HPDE6-E6E7 (cell line): ENCODE data around the gene CEP70.
"Not testable (repeated sequence)": the region's sequence is repeated elsewhere in the genome, so short reads cannot be mapped to it uniquely, and the experiment has no call there.

Source experiments
- DNase-seq: peaks from one replicate; pipeline ENCODE4 v3.0.0; 2011; ENCODE audit warnings: missing footprints; ENCODE audit errors: extremely low spot score

The CEP70 gene

DNA sequence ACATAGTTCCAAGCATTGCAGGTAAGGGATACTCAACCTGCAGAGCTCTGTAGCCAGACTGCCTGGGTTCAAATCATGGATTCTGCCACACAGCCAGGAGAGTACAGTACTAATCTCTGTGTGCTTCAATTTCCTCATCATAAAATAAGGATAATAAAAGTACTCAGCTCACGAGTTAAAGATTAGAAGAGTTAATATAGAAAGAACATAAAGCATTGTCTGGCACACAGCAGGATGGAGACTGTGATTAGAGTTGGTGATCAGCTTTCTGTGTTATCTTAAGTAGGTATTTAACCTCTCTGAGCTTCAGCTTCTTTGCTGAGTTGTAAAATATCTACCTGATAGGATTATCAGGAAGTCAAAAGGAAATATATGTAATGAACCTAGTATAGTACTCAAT is 2.7 kb downstream of the CEP70 start:
- no peak for DNase-seq

GRCh38 chr3:138588445-138588844 is 5.6 kb downstream of the CEP70 start:
- no peak for DNase-seq

DNA sequence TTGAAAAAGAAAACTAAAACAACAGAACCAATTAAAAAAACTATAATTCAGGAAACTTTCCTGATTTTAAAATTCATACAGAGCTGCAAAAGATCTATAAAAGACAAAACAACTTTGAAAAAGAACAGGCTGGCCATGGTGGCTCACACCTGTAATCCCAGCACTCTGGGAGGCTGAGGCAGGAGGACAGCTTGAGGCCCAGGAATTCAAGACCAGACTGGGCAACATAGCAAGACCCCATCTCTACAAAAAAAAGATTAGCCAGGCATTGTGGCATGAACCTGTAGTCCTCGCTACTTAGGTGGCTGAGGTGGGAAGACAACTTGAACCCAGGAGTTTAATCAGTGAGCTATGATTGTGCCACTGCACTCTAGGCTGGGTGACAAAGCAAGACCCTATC is 6.7 kb downstream of the CEP70 start:
- DNase-seq: no peak

GRCh38 chr3:138578961-138579574 is 15.0 kb downstream of the CEP70 start:
- no peak for DNase-seq

GRCh38 chr3:138578141-138578540 is 15.9 kb downstream of the CEP70 start:
- no peak for DNase-seq

DNA sequence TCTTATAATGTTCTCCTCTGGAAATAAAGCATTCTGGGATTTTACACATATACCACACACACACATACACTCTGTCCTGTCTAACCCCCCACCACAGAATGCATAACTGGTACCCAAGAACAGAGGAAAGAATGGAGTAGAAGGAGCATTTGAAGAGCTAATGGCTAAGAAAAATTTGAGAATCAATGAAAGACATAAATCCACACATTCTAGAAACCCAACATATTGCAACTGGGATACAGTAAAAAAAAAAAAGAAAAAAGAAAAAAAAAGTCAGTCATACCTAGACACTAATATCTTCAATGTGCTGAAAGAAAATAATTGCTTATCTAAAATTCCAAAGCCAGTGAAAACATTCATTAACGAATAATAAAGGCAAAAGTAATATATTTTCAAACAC is 20.9 kb downstream of the CEP70 start:
- DNase-seq: no peak

DNA sequence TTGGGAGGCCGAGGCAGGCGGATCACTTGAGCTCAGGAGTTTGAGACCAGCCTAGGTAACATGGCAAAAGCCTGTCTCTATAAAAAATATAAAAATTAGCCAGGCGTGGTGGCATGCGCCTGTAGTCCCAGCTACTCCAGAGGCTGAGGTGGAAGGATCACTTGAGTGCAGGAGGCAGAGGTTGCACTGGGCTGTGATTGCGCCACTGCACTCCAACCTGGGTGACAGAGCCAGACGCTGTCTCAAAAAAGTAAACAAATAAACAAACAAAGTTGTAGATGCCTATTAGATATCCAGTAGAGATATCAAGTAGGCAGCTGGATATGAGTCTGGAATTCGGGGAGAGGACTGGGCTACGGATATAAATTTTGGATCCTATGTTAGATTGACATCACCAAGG is 24.4 kb downstream of the CEP70 start:
- not testable (repeated sequence) for DNase-seq

DNA sequence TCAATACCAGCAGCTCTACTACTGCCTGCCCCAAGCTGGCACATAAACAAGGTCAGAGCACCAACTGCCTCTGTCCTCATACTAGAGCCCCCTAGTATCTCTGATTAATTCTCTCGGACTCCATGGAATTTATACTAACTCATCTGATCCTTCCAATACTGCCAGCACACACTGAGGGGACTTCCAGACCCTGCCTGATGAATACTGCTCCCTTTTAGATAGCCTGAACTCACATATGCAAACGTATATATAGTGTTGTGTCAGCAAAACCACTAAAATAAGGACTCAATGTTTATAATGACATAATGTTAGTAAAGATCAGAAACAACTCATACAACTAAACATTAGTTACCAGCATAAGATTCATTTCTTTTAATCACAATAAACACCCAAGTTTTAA is 25.0 kb downstream of the CEP70 start:
- no peak for DNase-seq

- DNase-seq: no peak
Observed at GRCh38 chr3:138567403-138567802, 26.7 kb downstream of the CEP70 start.

DNA sequence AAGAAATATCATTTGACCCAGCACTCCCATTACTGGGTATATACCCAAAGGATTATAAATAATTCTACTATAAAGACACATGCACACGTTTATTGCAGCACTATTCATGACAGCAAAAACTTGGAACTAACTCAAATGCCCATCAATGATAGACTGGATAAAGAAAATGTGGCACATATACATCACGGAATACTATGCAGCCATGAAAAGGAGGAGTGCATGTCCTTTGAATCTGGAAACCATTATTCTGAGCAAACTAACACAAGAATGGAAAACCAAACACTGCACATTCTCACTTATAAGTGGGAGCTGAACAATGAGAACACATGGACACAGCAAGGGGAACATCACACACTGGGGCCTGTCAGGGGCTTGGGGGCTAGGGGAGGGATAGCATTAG is 27.8 kb downstream of the CEP70 start:
- not testable (repeated sequence) for DNase-seq

DNA sequence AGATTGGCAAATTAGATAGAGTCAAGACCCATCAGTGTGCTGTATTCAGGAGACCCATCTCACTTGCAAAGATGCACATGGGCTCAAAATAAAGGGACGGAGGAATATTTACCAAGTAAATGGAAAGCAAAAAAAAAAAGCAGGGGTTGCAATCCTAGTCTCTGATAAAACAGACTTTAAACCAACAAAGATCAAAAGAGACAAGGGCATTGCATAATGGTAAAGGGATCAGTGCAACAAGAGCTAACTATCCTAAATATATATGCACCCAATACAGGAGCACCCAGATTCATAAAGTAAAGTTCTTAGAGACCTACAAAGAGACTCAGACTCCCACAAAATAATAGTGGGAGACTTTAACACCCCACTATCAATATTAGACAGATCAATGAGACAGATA is 31.2 kb downstream of the CEP70 start:
- not testable (repeated sequence) for DNase-seq

GRCh38 chr3:138560501-138560900 is 33.6 kb downstream of the CEP70 start:
- DNase-seq: no peak

DNA sequence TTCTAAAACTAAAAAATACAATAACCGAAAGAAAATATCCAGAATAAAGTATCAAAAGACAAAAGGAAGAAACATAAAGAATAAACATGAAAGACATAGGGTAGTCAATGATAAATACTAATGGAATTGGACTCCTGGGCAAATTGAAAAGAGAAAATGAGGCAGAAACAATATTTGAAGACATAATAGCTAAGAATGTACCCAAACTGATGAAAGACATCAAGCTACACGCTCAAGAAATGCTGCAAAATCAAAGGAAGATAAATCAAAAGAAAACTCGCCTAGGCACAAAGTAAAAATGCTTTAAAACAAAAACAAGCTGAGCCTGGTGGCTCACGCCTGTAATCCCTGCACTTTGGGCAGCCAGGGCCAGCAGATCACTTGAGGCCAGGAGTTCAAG is 34.9 kb downstream of the CEP70 start:
- DNase-seq: no peak

DNA sequence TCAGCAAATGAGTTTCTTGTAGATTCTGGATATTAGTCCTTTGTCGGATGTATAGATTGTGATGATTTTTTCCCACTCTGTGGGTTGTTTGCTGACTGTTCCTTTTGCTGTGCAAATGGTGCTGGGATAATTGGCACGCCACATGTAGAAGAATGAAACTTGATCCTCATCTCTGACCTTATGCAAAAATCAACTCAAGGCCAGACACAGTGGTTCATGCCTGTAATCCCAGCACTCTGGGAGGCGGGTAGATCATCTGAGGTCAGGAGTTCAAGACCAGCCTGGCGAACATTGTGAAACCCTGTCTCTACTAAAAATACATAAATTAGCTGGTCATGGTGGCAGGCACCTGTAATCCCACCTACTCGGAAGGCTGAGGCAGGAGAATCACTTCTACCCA is 39.3 kb downstream of the CEP70 start:
- not testable (repeated sequence) for DNase-seq

GRCh38 chr3:138550958-138551357 is 43.1 kb downstream of the CEP70 start:
- not testable (repeated sequence) for DNase-seq

DNA sequence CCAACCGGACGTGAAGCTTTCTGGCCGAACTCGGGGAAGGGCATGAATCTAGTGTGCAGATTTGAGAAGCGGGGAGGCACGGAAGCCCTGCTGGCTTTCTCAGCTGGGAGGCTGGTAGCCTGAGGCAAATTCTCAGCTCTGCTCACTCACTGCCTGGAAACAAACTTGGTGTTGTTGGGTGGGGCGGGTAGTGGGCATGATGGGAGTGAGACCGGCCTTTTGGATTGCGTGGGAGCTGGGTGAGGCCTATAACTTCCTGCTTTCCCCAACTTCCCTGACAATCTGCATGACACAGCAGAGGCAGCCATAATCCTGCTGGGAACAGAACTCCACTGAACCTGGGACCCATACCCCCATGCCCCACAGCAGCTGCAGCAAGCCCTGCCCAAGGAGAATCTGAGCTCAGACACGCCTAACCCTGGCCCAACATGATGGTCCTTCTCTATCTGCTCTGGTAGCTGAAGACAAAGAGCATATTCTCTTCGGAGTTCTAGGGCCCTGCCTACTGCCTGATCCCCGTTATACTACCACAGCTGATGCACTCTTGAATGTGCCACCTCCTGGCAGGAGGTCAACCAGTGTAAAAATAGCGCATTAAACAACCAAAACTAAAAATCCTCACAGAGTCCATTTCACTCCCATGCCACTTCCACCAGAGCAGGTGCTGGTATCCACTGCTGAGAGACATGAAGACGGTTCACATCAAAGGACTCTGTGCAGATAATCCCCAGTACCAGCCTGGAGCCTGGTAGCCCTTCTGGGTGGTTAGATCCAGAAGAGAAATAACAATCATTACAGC is 44.7 kb downstream of the CEP70 start:
- no peak for DNase-seq

- DNase-seq: no peak
Observed at GRCh38 chr3:138547342-138547975, 46.6 kb downstream of the CEP70 start.

DNA sequence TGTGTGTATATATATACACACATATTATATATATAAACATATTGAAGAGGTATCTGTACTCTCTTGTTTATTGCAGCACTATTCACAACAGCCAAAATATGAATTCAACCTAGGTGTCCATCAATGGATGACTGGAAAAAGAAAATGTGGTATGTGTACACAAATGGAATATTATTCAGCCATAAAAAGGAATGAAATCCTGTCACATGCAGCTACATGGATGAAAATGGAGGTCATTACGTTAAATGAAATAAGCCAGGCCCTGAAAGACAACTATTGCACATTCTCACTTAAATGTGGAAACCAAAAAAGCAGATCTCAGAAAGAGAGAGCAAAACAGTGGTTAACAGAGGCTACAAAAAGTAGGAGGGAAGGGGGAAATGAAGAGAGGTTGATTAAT is 49.5 kb downstream of the CEP70 start:
- no peak for DNase-seq

DNA sequence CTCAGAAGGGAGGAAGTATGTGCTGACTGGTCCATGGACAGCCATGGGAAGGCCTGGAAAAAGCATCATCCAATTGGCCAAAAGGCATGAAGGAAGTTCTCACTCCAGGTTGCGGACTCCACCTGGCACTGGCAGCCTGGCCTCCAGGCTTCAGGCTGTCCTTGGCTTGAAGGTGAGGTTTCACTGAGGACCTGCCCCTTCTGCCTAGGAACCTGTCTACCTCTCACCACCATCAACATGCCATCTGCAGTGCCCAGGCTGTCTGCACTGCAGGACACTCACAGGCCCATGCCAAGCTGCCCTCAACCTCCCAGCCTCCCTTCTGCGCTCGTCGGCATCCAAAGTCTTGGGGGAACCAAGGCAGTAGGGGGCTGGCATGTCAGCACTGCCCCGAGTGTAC is 51.1 kb downstream of the CEP70 start:
- DNase-seq: no peak

- DNase-seq: no peak
Observed at GRCh38 chr3:138539352-138539751, 54.7 kb downstream of the CEP70 start.

- DNase-seq: not testable (repeated sequence)
Observed at GRCh38 chr3:138521445-138521844, 72.6 kb downstream of the CEP70 start.

GRCh38 chr3:138513090-138513843 is 80.8 kb downstream of the CEP70 start:
- DNase-seq: no peak
